ENCODE measurements around the gene PRSS22.

DNA sequence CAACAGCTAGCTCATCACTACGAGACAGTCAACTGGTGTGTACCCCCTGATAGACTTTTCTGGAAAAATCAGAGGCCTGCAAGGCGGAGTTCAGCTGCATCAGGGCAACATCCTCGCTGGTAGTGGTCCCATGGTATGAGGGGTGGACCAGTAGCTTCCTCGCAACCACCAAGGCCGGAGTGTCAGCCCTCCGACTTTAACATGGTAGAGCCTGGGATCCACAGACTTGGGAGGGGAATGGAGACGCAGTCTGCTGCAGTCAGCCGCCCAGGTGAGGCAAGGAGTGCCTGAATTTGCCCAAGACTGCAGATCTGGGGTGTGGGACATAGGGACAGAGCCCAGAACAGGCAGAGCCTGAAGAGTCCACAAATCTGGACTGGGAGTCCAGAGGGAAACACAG is 14.4 kb downstream of the PRSS22 start:
- TF ChIP-seq, protein P1, sequence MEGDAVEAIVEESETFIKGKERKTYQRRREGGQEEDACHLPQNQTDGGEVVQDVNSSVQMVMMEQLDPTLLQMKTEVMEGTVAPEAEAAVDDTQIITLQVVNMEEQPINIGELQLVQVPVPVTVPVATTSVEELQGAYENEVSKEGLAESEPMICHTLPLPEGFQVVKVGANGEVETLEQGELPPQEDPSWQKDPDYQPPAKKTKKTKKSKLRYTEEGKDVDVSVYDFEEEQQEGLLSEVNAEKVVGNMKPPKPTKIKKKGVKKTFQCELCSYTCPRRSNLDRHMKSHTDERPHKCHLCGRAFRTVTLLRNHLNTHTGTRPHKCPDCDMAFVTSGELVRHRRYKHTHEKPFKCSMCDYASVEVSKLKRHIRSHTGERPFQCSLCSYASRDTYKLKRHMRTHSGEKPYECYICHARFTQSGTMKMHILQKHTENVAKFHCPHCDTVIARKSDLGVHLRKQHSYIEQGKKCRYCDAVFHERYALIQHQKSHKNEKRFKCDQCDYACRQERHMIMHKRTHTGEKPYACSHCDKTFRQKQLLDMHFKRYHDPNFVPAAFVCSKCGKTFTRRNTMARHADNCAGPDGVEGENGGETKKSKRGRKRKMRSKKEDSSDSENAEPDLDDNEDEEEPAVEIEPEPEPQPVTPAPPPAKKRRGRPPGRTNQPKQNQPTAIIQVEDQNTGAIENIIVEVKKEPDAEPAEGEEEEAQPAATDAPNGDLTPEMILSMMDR (IDR thresholded peaks at IDR 0.05; ENCODE audit: low read length) = no peak
- no peak for TF ChIP-seq EZH2phosphoT487 (IDR thresholded peaks at IDR 0.05; ENCODE audit: low read length)
